Gastrocnemius medialis (tissue), 4 donors: ENCODE data around the gene FYN. TPM values are rescaled to one million over a fixed set of nuclear protein-coding genes. Genes with fewer than 3 reads are reported as not detected.

Experiments used
- ATAC-seq, 2 donors: fragments of 150-250 bp; one replicate each; pipeline ENCODE4 v1.9.1; 2016
- DNase-seq, 2 donors: peaks; one replicate each; pipeline ENCODE4 v3.0.0-alpha.2; 2019
- H3K27ac ChIP-seq, 4 donors: fragments of 200-600 bp; sonication (generic); 1 replicate in 1 of 4; 2 replicates in 3 of 4; pipeline ENCODE4 v1.5.1; 2016 to 2018; ENCODE audit warnings: mild to moderate bottlenecking in 2 of 4, moderate library complexity in 1 of 4
- H3K27me3 ChIP-seq, 3 donors: fragments of 200-600 bp; sonication (generic) in 2 of 3; 1 replicate in 1 of 3; 2 replicates in 2 of 3; pipeline versions ENCODE4 v1.5.1 to v1.6.0; 2016 to 2019; ENCODE audit warnings: mild to moderate bottlenecking in 1 of 3, moderate library complexity in 1 of 3
- H3K36me3 ChIP-seq, 2 donors: fragments of 200-600 bp; sonication (generic) in 1 of 2; one replicate each; pipeline ENCODE4 v1.5.1; 2017 to 2018
- H3K4me1 ChIP-seq, 2 donors: fragments of 200-600 bp; sonication (generic) in 1 of 2; one replicate each; pipeline ENCODE4 v1.5.1; 2016 to 2017; ENCODE audit warnings: mild to moderate bottlenecking in 2 of 2
- H3K4me3 ChIP-seq, 4 donors: fragments of 200-600 bp; sonication (generic) in 3 of 4; 1 replicate in 1 of 4; 2 replicates in 3 of 4; pipeline ENCODE4 v1.5.1; 2016 to 2019; ENCODE audit warnings: mild to moderate bottlenecking in 2 of 4
- H3K9me3 ChIP-seq, 3 donors: fragments of 200-600 bp; sonication (generic) in 2 of 3; 1 replicate in 1 of 3; 2 replicates in 2 of 3; pipeline ENCODE4 v1.5.1; 2016 to 2019
- POLR2A ChIP-seq, 2 donors: fragments of 450-650 bp; IDR thresholded peaks; one replicate each; pipeline ENCODE4 v1.6.1; 2017; ENCODE audit warnings: antibody characterized with exemption in 2 of 2, mild to moderate bottlenecking in 2 of 2, moderate library complexity in 2 of 2
- in situ Hi-C, 4 donors: fragments of 200-750 bp; cut with MboI; loops; one replicate each; pipeline versions ENCODE4 v1.15.0 to v1.8.0; 2017; ENCODE audit warnings: low sequenced_read_pairs in 4 of 4
- intact Hi-C: fragments of 100-400 bp; cut with DNase I; formaldehyde crosslinking; loops from one replicate; pipeline ENCODE4 v1.15.1; 2023; ENCODE audit warnings: low total_unique reads
- total RNA-seq, 4 donors: library from RNA; depleted of rRNA; stranded (reverse); fragments of >200 nt; gene quantifications; one replicate each; pipeline versions ENCODE4 v1.1.0 to v1.2.3, GENCODE V29; 2016
- TF ChIP-seq, protein P1 (sequence below), 5 experiments: fragments of 450-650 bp in 3 of 5; fragments of 200-600 bp in 2 of 5; sonication (generic) in 2 of 5; IDR thresholded peaks in 4 of 5; conservative IDR thresholded peaks in 1 of 5; 1 replicate in 4 of 5; 2 replicates in 1 of 5; pipeline ENCODE4 v1.5.1; 2016 to 2019; ENCODE audit warnings: antibody characterized with exemption in 5 of 5, mild to moderate bottlenecking in 3 of 5, moderate library complexity in 3 of 5

FYN gene
- total RNA-seq, 4 donors from 2014 or later = 9.2 to 36.8 (median 17.0) TPM

DNA sequence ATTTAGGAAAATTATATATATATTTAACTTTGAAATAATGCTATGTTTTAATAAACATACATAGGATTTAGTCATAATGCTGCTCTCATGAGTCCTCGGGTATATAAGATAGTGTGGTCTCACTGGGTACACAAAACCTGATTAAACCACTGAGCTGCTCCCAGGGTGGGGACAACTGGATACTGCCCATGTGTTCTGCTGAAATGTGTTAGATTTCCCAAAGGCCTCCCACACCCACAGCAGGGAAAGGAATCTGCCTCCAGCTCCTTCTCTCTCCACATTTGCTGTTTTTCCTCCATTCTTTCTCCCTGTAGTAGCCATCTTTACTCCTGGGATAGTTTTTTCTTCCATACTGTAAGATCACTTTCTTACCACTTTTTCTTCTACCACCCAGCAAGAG is 198.4 kb downstream of the FYN start:
- TF ChIP-seq, protein P1, sequence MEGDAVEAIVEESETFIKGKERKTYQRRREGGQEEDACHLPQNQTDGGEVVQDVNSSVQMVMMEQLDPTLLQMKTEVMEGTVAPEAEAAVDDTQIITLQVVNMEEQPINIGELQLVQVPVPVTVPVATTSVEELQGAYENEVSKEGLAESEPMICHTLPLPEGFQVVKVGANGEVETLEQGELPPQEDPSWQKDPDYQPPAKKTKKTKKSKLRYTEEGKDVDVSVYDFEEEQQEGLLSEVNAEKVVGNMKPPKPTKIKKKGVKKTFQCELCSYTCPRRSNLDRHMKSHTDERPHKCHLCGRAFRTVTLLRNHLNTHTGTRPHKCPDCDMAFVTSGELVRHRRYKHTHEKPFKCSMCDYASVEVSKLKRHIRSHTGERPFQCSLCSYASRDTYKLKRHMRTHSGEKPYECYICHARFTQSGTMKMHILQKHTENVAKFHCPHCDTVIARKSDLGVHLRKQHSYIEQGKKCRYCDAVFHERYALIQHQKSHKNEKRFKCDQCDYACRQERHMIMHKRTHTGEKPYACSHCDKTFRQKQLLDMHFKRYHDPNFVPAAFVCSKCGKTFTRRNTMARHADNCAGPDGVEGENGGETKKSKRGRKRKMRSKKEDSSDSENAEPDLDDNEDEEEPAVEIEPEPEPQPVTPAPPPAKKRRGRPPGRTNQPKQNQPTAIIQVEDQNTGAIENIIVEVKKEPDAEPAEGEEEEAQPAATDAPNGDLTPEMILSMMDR (IDR thresholded peaks at IDR 0.05 in 4 of 5, conservative IDR thresholded peaks at IDR 0.05 in 1 of 5) = no peak
- TF ChIP-seq POLR2A (IDR thresholded peaks at IDR 0.05) = no peak
- no peaks in the 10 kb centered on the region for H3K9me3 ChIP-seq
- H3K27me3 ChIP-seq = no peaks in the 10 kb centered on the region
- in situ Hi-C loops = loop anchor here in 1 of 4 donors (25.0 kb wide), 1 partner anchor 563 kb away; no protein-coding TSS in a partner anchor
- H3K4me1 ChIP-seq = peaks cover 8 to 25% of the 10 kb centered on the region in 2 donors
- ATAC-seq (no peak), DNase-seq (no peak)
- H3K36me3 ChIP-seq = no peaks in the 10 kb centered on the region
- H3K27ac ChIP-seq = no peak overlapping the region
- no peak overlapping the region for H3K4me3 ChIP-seq
- intact Hi-C loops = no loop called here

DNA sequence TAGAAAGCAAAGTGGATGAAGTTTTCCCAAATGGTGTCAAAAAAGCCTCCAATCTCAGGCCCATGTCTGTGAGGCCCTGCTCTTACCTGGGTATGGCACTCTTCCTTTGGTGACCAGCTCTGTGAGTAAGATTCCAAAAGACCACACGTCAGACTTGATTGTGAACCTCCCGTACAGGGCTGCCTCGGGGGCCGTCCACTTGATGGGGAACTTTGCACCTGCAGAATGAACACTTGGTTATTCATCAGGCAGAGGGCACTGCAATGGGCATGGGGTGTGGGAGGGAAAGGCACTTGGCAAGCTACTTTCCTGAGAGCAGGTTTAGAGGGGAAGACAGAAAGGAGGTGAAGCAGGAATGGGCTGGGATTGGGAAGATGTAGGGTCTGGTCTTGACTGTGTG is 198.8 kb downstream of the FYN start:
- Histone ChIP-seq H3K27me3 (no peaks in the 10 kb centered on the region), H3K4me3 (no peak overlapping the region), H3K4me1 (peaks cover 9 to 25% of the 10 kb centered on the region in 2 donors), H3K9me3 (no peaks in the 10 kb centered on the region), H3K27ac (no peak overlapping the region), H3K36me3 (no peaks in the 10 kb centered on the region)
- TF ChIP-seq, protein P1 (IDR thresholded peaks at IDR 0.05 in 4 of 5, conservative IDR thresholded peaks at IDR 0.05 in 1 of 5) = no peak
- TF ChIP-seq POLR2A (IDR thresholded peaks at IDR 0.05) = no peak
- no peak for ATAC-seq
- in situ Hi-C loops (loop anchor here in 1 of 4 donors (25.0 kb wide), 1 partner anchor 562 kb away; no protein-coding TSS in a partner anchor), intact Hi-C loops (no loop called here)
- DNase-seq = no peak

DNA sequence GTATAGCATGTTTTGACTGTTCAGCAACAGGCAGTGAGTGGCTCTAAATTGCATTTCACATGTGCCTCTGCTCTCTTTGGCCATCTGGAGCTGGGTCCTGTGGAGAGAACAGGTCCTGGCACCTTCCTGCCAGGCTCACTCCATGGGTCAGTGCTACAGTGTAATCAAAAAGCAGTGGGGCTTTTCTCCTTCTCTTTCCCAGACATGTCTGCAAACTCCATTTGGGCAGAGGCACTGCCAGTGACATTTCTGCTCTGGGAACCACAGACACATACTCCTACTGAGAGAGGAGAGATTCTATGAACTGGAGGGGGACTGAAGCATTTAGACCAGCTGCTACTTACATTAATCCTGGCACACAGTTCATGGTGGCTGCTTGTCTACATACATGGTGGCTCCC is 199.3 kb downstream of the FYN start:
- H3K27me3 ChIP-seq = no peaks in the 10 kb centered on the region
- DNase-seq (no peak), ATAC-seq (no peak)
- intact Hi-C loops = no loop called here
- no peaks in the 10 kb centered on the region for H3K36me3 ChIP-seq
- H3K9me3 ChIP-seq = no peaks in the 10 kb centered on the region
- in situ Hi-C loops = loop anchor here in 1 of 4 donors (25.0 kb wide), 1 partner anchor 562 kb away; no protein-coding TSS in a partner anchor
- peaks cover 14 to 25% of the 10 kb centered on the region in 2 donors for H3K4me1 ChIP-seq
- no peak overlapping the region for H3K4me3 ChIP-seq
- TF ChIP-seq, protein P1 (IDR thresholded peaks at IDR 0.05 in 4 of 5, conservative IDR thresholded peaks at IDR 0.05 in 1 of 5) = no peak
- no peak for TF ChIP-seq POLR2A (IDR thresholded peaks at IDR 0.05)
- no peak overlapping the region for H3K27ac ChIP-seq

DNA sequence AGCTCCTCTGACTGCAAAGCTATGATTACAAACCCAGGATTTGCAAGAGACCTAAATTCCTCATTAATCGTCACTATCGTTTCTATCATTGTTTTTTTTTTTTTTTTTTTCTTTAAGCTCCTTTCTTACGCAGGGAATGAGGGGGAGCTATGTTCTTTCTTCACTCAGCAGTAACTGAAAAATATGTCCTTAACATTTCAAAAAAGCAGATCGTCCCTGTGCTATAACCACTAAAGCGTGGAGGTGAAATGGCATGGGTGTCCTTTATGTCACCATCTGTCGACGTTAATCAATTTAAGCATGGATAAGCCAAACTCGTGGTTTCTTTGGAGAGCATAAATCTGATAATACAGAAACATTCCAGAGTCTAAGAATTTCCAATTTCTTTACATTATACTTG is 199.7 kb downstream of the FYN start:
- in situ Hi-C loops (loop anchor here in 1 of 4 donors (25.0 kb wide), 1 partner anchor 561 kb away; no protein-coding TSS in a partner anchor), intact Hi-C loops (no loop called here)
- Histone ChIP-seq H3K4me1 (peaks cover 18 to 28% of the 10 kb centered on the region in 2 donors), H3K27me3 (no peaks in the 10 kb centered on the region), H3K9me3 (no peaks in the 10 kb centered on the region), H3K27ac (no peak overlapping the region), H3K36me3 (no peaks in the 10 kb centered on the region), H3K4me3 (no peak overlapping the region)
- TF ChIP-seq POLR2A (IDR thresholded peaks at IDR 0.05) = no peak
- TF ChIP-seq, protein P1 (IDR thresholded peaks at IDR 0.05 in 4 of 5, conservative IDR thresholded peaks at IDR 0.05 in 1 of 5) = no peak
- ATAC-seq (no peak), DNase-seq (no peak)
